DOHH2 (cell line): ENCODE measurements around the gene NEUROG1.

ENCODE experiments used
- H3F3A ChIP-seq: fragments of 200-600 bp; sonication (generic), shearing (Covaris generic); 2 replicates; pipeline ENCODE4 v1.6.0; 2016; ENCODE audit warnings: antibody characterized with exemption, mild to moderate bottlenecking; ENCODE audit not compliant: control insufficient read depth, insufficient read depth
- H3K27ac ChIP-seq: fragments of 200-600 bp; sonication (generic); 2 replicates; pipeline ENCODE4 v1.5.1; 2014; ENCODE audit warnings: low read depth, mild to moderate bottlenecking, low read length, moderate library complexity
- H3K27me3 ChIP-seq: fragments of 200-600 bp; sonication (generic); 2 replicates; pipeline ENCODE4 v1.6.1; 2014; ENCODE audit warnings: mild to moderate bottlenecking, low read length, mixed read lengths; ENCODE audit not compliant: control insufficient read depth
- H3K36me3 ChIP-seq: fragments of 200-600 bp; sonication (generic); 2 replicates; pipeline ENCODE4 v1.6.1; 2014; ENCODE audit warnings: mild to moderate bottlenecking, low read length, moderate library complexity, mixed read lengths; ENCODE audit not compliant: control insufficient read depth
- H3K4me1 ChIP-seq: fragments of 200-600 bp; sonication (generic); 2 replicates; pipeline ENCODE4 v1.6.1; 2014; ENCODE audit warnings: mild to moderate bottlenecking, low read length, mixed read lengths; ENCODE audit not compliant: control insufficient read depth
- H3K4me2 ChIP-seq: fragments of 200-600 bp; sonication (generic); 2 replicates; pipeline ENCODE4 v1.6.0; 2014; ENCODE audit warnings: mild to moderate bottlenecking, low read length, moderate library complexity
- H3K4me3 ChIP-seq: fragments of 200-600 bp; sonication (generic); 2 replicates; pipeline ENCODE4 v1.5.1; 2014; ENCODE audit warnings: mild to moderate bottlenecking, low read length, mixed read lengths
- H3K79me2 ChIP-seq: fragments of 200-600 bp; sonication (generic); 2 replicates; pipeline ENCODE4 v1.6.1; 2014; ENCODE audit warnings: mild to moderate bottlenecking, low read length, mixed read lengths; ENCODE audit not compliant: control insufficient read depth
- H3K9me2 ChIP-seq: fragments of 200-600 bp; sonication (generic); replicated peaks from 2 replicates; pipeline ENCODE4 v1.6.1; 2014; ENCODE audit warnings: mild to moderate bottlenecking, low read length, mixed read lengths; ENCODE audit not compliant: control insufficient read depth
- H3K9me3 ChIP-seq: fragments of 200-600 bp; sonication (generic); 2 replicates; pipeline ENCODE4 v1.6.1; 2014; ENCODE audit warnings: antibody characterized with exemption, low read length, mixed read lengths; ENCODE audit not compliant: control insufficient read depth, insufficient read depth
- H4K20me1 ChIP-seq: fragments of 200-600 bp; sonication (generic); 2 replicates; pipeline ENCODE4 v1.6.0; 2014; ENCODE audit warnings: low read depth, mild to moderate bottlenecking, antibody characterized with exemption, low read length, moderate library complexity; ENCODE audit not compliant: control insufficient read depth, insufficient read depth
- EZH2phosphoT487 ChIP-seq: fragments of 200-600 bp; sonication (generic); IDR thresholded peaks from 2 replicates; pipeline ENCODE4 v1.6.1; 2017; ENCODE audit warnings: borderline replicate concordance, mild to moderate bottlenecking, antibody characterized with exemption, low read length, moderate library complexity, mixed read lengths
- TF ChIP-seq, protein P1 (sequence below): fragments of 200-600 bp; sonication (generic); IDR thresholded peaks from one replicate; pipeline ENCODE4 v1.5.1; 2014; ENCODE audit warnings: antibody characterized with exemption, mild to moderate bottlenecking, low read depth, low read length; ENCODE audit not compliant: poor library complexity, severe bottlenecking

Gene NEUROG1

DNA sequence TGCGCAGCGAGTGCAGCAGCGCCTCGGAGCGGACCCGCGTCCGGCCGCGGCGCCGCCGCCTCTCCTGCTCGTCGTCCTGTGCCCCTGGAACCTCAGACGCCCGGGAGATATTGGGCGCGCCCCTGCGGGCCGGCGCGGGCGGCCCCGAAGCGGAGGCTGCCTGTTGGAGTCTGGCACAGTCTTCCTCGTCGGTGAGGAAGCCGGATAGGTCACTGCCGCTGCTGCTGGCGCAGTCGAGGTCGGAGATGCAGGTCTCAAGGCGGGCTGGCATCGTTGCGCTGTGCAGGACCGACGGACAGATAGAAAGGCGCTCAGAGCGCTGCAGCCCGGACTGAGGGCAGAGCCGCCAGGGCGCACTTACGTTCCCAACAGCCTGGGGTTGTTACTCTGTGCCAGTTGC, 344 bp downstream of the NEUROG1 start:
- H3K9me3 ChIP-seq, result no peaks in the 10 kb centered on the region
- H3K4me2 ChIP-seq, result no peak overlapping the region
- H4K20me1 ChIP-seq, result no peaks in the 10 kb centered on the region
- TF ChIP-seq EZH2phosphoT487, result no peak
- TF ChIP-seq, protein P1, sequence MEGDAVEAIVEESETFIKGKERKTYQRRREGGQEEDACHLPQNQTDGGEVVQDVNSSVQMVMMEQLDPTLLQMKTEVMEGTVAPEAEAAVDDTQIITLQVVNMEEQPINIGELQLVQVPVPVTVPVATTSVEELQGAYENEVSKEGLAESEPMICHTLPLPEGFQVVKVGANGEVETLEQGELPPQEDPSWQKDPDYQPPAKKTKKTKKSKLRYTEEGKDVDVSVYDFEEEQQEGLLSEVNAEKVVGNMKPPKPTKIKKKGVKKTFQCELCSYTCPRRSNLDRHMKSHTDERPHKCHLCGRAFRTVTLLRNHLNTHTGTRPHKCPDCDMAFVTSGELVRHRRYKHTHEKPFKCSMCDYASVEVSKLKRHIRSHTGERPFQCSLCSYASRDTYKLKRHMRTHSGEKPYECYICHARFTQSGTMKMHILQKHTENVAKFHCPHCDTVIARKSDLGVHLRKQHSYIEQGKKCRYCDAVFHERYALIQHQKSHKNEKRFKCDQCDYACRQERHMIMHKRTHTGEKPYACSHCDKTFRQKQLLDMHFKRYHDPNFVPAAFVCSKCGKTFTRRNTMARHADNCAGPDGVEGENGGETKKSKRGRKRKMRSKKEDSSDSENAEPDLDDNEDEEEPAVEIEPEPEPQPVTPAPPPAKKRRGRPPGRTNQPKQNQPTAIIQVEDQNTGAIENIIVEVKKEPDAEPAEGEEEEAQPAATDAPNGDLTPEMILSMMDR, result no peak
- H3K79me2 ChIP-seq, result no peaks in the 10 kb centered on the region
- no peaks in the 10 kb centered on the region for H3F3A ChIP-seq
- no peaks in the 10 kb centered on the region for H3K36me3 ChIP-seq
- no peaks in the 10 kb centered on the region for H3K4me1 ChIP-seq
- peaks cover 10% of the 10 kb centered on the region; the same call in 1 of the 2 replicates for H3K27me3 ChIP-seq
- no peak overlapping the region for H3K27ac ChIP-seq
- no peaks in the 10 kb centered on the region for H3K9me2 ChIP-seq
- no peak overlapping the region for H3K4me3 ChIP-seq

- H3K27ac ChIP-seq, result no peak overlapping the region
- H3K9me3 ChIP-seq, result no peaks in the 10 kb centered on the region
- no peaks in the 10 kb centered on the region for H4K20me1 ChIP-seq
- H3K9me2 ChIP-seq, result no peaks in the 10 kb centered on the region
- TF ChIP-seq, protein P1, result no peak
- no peak for TF ChIP-seq EZH2phosphoT487
- no peaks in the 10 kb centered on the region for H3F3A ChIP-seq
- no peak overlapping the region for H3K4me3 ChIP-seq
- H3K27me3 ChIP-seq, result peaks cover 6% of the 10 kb centered on the region; the same call in 1 of the 2 replicates
- H3K4me1 ChIP-seq, result no peaks in the 10 kb centered on the region
- no peak overlapping the region for H3K4me2 ChIP-seq
- H3K36me3 ChIP-seq, result no peaks in the 10 kb centered on the region
- H3K79me2 ChIP-seq, result no peaks in the 10 kb centered on the region
These were observed 950 bp downstream of the NEUROG1 start for GRCh38 chr5:135534609-135535419.

- TF ChIP-seq, protein P1, result no peak
- TF ChIP-seq EZH2phosphoT487, result no peak
- Histone ChIP-seq H3K9me2 (no peaks in the 10 kb centered on the region), H3K4me2 (no peak overlapping the region), H3K4me1 (no peaks in the 10 kb centered on the region), H4K20me1 (no peaks in the 10 kb centered on the region), H3K27me3 (peaks cover 2% of the 10 kb centered on the region; the same call in 1 of the 2 replicates), H3K79me2 (no peaks in the 10 kb centered on the region), H3K4me3 (no peak overlapping the region), H3K27ac (no peak overlapping the region), H3K9me3 (no peaks in the 10 kb centered on the region), H3F3A (no peaks in the 10 kb centered on the region), H3K36me3 (no peaks in the 10 kb centered on the region)
These were observed 2.0 kb downstream of the NEUROG1 start for GRCh38 chr5:135533794-135534193.
